SIG-M5 treated with dmso at 0.1 percent for 504 hours (cell line): Measurements from ENCODE around the gene PIK3C3.

Source experiments
- DNase-seq: peaks from one replicate; lab custom pipeline; 2025; ENCODE audit not compliant: unreplicated experiment; lab: John Stamatoyannopoulos, UW

The PIK3C3 gene

DNA sequence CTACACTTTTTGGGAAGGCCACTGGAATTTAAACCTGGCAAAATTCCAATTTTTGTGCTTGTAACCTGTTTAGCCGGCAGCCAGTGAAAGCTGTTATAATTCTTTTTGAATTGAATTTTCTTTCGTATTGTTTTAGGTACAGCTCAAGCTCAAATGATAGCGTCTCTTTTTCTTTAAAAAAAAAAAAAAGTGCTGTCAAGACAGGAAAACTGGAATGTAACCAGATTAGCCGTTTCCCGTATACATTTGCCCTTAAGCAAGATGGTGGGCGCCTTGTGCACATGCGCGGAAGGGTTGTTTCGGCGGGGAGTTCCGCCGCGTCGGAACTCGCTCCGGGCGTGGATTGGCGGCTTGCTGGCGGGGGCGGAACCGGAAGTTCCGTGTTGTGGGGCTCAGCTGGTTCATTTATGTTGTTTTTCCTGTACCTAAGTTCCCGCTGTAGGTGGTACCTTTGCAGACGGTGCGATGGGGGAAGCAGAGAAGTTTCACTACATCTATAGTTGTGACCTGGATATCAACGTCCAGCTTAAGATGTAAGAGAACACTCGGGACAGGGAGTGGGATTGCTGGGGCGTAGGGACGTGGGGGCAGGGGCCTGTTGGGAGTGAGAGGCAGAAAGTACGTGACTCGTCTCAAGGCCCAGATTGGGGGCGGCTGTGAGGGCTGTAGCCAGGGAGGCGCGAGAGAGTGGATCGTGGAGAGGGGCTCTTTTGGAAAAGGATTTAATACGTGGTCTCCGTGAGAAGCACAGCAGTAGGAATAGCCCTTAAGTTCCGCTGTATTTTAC, at the start of gene PIK3C3:
Gene PIK3C3, plus strand, starts transcription at position 408 of the 787 bp plus-strand sequence. Its CDS starts 58 bp downstream, at position 466.
- DNase-seq = peak; percentile 95

DNA sequence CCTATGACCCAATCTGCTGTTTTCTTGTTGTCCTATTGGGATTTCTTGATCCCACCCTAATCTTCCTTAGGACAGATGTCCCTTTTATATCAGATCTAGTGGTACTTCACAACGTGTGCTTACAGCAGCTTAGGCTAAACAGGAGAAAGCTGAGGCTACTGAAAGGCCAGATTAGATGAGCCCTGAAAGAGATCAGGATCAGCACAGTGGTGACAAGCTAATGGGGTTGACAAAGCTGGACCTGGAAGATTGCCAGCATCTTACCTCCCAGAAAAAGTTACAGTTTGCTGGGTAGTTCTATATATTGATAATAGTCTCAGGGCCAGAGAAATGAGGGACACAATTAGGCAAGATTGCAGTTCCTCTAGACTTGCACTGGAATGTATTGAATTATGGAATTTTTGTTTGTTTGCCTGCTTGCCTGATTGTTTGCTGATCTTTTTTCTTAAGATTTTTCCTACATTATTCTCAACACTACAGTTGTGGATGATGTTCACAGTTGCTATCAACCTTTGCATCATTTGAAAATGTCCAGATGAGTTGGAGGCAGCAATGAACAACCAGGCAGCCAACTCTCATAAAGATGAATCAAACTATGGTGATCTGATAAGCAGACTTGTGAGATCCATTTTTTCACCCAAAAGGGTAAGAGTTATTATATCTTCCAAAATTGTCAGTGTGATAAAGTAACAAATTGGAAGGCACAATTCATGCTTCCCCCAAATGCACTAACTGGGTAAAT, 49.1 kb upstream of the PIK3C3 start:
- DNase-seq = no peak

DNA sequence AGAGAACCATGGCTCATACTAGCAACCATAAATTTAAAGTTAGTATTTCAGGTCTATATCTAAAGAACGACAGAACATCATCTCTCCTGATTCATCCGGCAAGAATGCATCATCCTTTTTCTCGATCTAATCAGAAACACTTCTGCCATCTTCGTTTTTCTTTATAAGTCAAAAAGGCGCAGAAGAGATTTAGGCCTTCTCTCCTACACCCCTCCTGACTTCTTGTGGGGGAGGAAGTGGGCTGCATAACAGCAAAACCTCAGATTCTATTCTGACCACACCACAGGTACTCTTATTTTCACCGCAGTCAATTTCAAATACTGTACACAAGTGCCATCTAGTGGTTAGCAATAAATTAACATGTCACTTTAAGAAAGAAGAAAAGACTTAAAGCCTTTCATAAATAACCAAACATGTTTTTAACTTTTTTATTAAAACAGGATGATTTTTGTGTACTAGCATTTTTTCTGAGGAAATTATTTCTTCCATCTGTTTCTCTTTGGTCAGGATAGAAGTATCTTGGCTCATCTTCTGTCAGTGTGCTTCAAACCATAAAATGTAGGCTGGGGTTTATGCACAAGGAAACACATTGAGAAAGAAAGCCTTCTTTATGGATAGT, 48.4 kb upstream of the PIK3C3 start:
- peak; percentile 21 for DNase-seq

GRCh38 chr18:41917181-41917580, 37.9 kb upstream of the PIK3C3 start:
- DNase-seq = no peak

GRCh38 chr18:41921770-41922169, 33.3 kb upstream of the PIK3C3 start:
- DNase-seq = no peak

DNA sequence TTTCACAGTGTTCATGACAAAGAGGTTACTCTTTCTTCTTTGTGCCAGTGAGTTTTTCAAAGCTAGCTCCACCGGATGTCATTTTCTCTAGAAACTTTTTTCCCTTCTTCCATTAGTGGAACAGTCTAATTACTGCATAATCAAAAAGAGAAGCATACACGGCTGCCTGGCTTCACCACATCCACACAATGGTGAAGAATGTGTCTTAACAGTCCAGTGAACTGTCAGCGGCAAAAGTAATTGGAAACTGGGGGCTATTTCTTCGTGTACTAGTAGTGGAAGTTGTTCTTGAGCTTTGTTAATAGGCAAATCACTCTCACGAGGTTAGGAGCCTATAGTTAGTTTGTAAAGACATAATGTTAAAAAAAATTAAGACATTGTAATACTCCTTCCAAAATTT, 32.9 kb upstream of the PIK3C3 start:
- no peak for DNase-seq

DNA sequence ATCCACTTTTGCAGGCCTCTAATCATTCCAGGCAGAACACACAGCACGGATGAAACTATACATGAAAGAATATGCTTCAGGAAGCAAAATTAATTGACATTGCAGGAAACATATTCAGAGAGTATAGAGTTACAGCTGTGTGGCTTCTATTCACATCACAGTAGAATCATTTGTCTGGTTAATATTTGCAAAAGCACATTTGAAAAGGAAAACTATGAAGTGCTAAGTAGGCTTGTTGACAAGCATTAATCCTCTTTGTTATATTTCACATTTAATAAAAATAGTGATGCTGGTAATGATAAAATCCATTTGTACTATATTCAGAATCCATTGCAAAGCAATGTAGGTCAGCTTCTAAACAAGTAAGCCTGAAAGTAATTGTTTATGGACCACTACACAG, 32.2 kb upstream of the PIK3C3 start:
- no peak for DNase-seq

GRCh38 chr18:41923446-41923845, 31.6 kb upstream of the PIK3C3 start:
- DNase-seq = no peak

GRCh38 chr18:41928581-41928980, 26.5 kb upstream of the PIK3C3 start:
- DNase-seq = no peak

GRCh38 chr18:41932899-41933298, 22.1 kb upstream of the PIK3C3 start:
- no peak for DNase-seq

GRCh38 chr18:41933778-41934177, 21.3 kb upstream of the PIK3C3 start:
- DNase-seq = no peak

GRCh38 chr18:41936471-41937134, 18.4 kb upstream of the PIK3C3 start:
- no peak for DNase-seq

- DNase-seq = no peak
Observed at GRCh38 chr18:41938445-41938844, 16.6 kb upstream of the PIK3C3 start.

- no peak for DNase-seq
Observed at GRCh38 chr18:41939326-41939725, 15.7 kb upstream of the PIK3C3 start.

DNA sequence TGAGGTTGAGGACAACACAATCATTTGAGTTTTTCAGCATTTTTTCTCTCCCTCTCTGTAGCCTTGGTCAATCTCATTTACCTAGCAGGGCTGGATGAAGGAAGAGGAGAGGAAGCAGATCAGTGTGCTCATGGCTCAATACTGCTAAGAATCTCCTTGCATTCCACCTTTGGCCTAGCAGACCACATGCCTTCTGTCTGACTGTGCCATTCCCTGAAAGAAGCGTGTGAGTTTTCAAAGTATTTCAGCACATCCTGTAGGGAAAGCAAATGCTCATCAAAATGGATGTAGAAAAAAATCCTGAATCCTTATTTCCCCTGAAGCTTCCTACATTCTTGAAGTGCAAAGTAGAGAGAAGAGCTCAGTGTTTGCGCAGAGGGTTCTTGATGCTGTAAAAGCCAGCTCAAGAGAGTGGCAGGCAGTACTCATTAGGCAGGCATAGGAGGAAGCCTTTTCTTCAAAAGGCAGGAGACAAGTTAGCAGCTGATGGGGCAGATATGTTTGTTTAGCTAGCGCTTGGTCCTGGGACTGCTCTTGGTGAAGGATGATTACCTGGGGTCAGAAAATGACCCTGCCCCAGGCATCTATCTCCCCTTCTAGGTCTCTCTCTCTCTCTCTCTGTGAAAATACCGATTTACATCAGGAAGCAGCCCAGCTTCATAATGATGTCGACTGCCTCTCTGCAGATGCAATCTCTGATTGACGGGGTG, 14.4 kb upstream of the PIK3C3 start:
- DNase-seq = no peak

GRCh38 chr18:41942254-41942653, 12.8 kb upstream of the PIK3C3 start:
- no peak for DNase-seq

- no peak for DNase-seq
Observed at GRCh38 chr18:41948544-41949110, 6.4 kb upstream of the PIK3C3 start.

DNA sequence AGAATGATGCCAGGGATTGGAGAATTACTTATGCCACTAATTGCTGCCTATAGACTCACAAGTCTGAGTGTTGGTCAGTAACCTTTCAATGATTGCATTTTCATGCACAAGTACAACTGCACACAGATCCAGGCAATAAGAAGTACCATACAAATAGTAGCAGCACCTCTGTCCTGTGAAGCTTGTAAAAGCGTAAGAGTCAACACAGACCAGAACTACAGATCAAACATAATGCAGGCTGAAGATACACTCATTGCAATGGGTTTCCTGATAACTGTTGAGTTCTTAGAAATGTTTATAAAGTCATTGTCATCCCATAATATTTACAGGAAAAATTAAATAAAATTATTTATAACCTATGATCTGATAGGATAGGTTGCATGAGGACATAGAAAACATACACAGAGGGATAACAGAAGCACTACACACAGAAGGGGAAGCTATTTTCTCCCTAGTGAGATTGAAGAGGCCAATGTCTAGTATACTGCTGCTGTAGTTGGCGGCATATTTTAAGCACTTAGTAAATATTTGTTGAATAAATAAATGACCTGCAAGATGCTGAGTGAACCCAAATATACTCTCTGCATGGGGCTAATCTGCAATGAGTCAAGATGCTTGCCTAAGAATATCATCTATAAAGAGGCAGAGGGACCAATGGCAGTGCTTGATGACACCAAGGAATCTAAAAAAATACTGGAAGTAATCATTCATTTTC, 5.7 kb upstream of the PIK3C3 start:
- DNase-seq = no peak

- no peak for DNase-seq
Observed at GRCh38 chr18:41955688-41956087, 654 bp downstream of the PIK3C3 start.

DNA sequence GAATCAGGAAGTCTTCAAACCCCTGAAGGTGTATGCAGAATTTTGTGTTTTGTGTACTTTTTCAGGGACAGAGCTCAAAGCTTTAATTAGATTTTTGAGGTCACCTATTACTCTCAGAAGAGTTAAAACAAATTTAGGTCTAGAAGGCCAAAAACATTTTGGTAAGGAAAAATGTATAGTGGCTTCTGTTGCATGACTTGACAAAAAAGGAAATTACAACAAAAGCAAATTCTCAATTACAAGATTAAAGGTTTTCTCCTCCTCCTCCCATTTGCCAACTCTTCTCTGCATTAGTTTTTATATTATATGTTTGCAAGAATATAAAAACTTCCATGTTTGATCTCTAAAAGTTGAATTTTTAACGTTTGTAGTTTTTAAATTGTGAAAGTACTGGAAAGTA, 4.0 kb downstream of the PIK3C3 start:
- DNase-seq = no peak
